ENCODE results near the gene TCP1. TPM values are rescaled to one million over a fixed set of nuclear protein-coding genes. Genes with fewer than 3 reads are reported as not detected.

Gene TCP1
- total and polyA plus RNA-seq, 9 of the 15 experiments (the other 6 are each of a cell fraction or from before 2014, with no cell fraction given) = 331 to 801 (median 645) TPM

DNA sequence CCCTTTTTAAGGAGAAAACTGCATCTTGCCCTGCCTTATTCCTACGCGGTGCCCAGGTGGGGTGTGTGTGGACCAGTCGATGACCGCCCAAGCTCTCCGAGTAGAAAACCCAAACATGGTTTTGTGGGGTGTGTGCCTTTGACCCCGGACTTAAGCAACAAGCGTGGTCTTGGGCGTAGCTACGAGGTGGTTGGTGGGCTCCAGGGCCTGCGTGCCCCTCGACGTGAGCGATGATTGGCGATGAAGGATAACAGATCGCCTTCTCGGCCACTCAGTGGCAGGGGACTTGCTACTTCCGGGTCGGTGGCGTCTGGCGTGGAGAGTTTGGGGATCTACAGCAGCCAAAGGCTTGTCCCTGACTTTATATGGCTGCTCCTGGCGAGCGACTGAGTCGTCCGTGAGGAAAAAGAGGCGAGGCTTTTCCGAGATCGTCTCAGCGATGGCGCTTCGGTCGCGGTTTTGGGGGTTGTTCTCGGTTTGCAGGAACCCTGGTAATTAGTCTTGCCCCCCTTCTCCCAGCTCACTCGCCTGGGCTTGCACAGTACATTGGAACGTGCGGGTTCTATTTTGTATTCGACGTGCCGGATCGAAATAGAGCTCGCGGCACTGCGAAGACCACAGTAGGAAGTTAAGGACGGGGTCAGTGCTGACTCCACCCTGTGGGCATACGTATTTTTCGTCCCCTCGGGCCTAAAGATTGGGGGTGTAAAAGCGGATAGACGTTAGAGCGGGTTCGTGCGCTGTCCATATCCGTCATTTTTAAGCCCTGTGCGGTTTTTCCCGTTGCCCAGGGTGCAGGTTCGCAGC is 950 bp upstream of the TCP1 start, which contains the start of gene MRPL18 (continued):
- TF ChIP-seq, protein P1, sequence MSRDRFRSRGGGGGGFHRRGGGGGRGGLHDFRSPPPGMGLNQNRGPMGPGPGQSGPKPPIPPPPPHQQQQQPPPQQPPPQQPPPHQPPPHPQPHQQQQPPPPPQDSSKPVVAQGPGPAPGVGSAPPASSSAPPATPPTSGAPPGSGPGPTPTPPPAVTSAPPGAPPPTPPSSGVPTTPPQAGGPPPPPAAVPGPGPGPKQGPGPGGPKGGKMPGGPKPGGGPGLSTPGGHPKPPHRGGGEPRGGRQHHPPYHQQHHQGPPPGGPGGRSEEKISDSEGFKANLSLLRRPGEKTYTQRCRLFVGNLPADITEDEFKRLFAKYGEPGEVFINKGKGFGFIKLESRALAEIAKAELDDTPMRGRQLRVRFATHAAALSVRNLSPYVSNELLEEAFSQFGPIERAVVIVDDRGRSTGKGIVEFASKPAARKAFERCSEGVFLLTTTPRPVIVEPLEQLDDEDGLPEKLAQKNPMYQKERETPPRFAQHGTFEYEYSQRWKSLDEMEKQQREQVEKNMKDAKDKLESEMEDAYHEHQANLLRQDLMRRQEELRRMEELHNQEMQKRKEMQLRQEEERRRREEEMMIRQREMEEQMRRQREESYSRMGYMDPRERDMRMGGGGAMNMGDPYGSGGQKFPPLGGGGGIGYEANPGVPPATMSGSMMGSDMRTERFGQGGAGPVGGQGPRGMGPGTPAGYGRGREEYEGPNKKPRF (IDR thresholded peaks at IDR 0.05; ENCODE audit: low read depth, low read length) = no peak
- TF ChIP-seq U2AF2 (optimal IDR thresholded peaks at IDR 0.05; ENCODE audit: low read depth, low read length) = no peak
- TF ChIP-seq MYC (IDR thresholded peaks at IDR 0.05; ENCODE audit: low read depth, low read length) = peak; percentile 89
- no peak for TF ChIP-seq MYC (CRISPR knock-in tag; IDR thresholded peaks at IDR 0.05; ENCODE audit: borderline replicate concordance, low read depth)
- peak; percentile 81 for TF ChIP-seq EP400 (IDR thresholded peaks at IDR 0.05)
- no peak for TF ChIP-seq CAMTA2 (CRISPR knock-in tag; conservative IDR thresholded peaks at IDR 0.05)
- no peak for TF ChIP-seq ZNF830 (CRISPR knock-in tag; IDR thresholded peaks at IDR 0.05)
- TF ChIP-seq, protein P2, sequence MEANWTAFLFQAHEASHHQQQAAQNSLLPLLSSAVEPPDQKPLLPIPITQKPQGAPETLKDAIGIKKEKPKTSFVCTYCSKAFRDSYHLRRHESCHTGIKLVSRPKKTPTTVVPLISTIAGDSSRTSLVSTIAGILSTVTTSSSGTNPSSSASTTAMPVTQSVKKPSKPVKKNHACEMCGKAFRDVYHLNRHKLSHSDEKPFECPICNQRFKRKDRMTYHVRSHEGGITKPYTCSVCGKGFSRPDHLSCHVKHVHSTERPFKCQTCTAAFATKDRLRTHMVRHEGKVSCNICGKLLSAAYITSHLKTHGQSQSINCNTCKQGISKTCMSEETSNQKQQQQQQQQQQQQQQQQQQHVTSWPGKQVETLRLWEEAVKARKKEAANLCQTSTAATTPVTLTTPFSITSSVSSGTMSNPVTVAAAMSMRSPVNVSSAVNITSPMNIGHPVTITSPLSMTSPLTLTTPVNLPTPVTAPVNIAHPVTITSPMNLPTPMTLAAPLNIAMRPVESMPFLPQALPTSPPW (CRISPR knock-in tag; IDR thresholded peaks at IDR 0.05) = peak; percentile 67
- no peak for TF ChIP-seq TCF7L2 (IDR thresholded peaks at IDR 0.05; ENCODE audit: low read depth, low read length)
- TF ChIP-seq, protein P3, sequence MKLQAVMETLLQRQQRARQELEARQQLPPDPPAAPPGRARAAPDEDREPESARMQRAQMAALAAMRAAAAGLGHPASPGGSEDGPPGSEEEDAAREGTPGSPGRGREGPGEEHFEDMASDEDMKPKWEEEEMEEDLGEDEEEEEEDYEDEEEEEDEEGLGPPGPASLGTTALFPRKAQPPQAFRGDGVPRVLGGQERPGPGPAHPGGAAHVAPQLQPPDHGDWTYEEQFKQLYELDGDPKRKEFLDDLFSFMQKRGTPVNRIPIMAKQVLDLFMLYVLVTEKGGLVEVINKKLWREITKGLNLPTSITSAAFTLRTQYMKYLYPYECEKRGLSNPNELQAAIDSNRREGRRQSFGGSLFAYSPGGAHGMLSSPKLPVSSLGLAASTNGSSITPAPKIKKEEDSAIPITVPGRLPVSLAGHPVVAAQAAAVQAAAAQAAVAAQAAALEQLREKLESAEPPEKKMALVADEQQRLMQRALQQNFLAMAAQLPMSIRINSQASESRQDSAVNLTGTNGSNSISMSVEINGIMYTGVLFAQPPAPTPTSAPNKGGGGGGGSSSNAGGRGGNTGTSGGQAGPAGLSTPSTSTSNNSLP (IDR thresholded peaks at IDR 0.05; ENCODE audit: borderline replicate concordance, low read depth, low read length) = no peak
- TF ChIP-seq, protein P4, sequence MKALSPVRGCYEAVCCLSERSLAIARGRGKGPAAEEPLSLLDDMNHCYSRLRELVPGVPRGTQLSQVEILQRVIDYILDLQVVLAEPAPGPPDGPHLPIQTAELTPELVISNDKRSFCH (CRISPR knock-in tag; IDR thresholded peaks at IDR 0.05) = no peak
- TF ChIP-seq, protein P4 (tag; IDR thresholded peaks at IDR 0.05) = peak; percentile 65; the same call in 1 of the 2 replicates
- TF ChIP-seq YY1 (IDR thresholded peaks at IDR 0.05; ENCODE audit: borderline replicate concordance in 1 of 3, control insufficient read depth in 1 of 3, extremely low read depth in 1 of 3, insufficient read depth in 3 of 3, insufficient read length in 1 of 3, insufficient replicate concordance in 2 of 3, low read depth in 1 of 3, low read length in 2 of 3) = peak in 2 of 3 experiments; percentile 61 to 79
- no peak for TF ChIP-seq HOXB6 (CRISPR knock-in tag; IDR thresholded peaks at IDR 0.05; ENCODE audit: borderline replicate concordance)
- TF ChIP-seq SIN3B (IDR thresholded peaks at IDR 0.05; ENCODE audit: low read depth) = peak; percentile 58
- TF ChIP-seq TEAD1 (CRISPR knock-in tag; IDR thresholded peaks at IDR 0.05) = no peak; a peak in 1 of 4 replicates
- TF ChIP-seq, protein P5, sequence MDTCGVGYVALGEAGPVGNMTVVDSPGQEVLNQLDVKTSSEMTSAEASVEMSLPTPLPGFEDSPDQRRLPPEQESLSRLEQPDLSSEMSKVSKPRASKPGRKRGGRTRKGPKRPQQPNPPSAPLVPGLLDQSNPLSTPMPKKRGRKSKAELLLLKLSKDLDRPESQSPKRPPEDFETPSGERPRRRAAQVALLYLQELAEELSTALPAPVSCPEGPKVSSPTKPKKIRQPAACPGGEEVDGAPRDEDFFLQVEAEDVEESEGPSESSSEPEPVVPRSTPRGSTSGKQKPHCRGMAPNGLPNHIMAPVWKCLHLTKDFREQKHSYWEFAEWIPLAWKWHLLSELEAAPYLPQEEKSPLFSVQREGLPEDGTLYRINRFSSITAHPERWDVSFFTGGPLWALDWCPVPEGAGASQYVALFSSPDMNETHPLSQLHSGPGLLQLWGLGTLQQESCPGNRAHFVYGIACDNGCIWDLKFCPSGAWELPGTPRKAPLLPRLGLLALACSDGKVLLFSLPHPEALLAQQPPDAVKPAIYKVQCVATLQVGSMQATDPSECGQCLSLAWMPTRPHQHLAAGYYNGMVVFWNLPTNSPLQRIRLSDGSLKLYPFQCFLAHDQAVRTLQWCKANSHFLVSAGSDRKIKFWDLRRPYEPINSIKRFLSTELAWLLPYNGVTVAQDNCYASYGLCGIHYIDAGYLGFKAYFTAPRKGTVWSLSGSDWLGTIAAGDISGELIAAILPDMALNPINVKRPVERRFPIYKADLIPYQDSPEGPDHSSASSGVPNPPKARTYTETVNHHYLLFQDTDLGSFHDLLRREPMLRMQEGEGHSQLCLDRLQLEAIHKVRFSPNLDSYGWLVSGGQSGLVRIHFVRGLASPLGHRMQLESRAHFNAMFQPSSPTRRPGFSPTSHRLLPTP (IDR thresholded peaks at IDR 0.05; ENCODE audit: borderline replicate concordance, extremely low read depth, insufficient read length) = no peak

Data from K562 (cell line).